WERI-Rb-1 (cell line): Measurements from ENCODE around the gene GJA10.

ENCODE experiments used
- DNase-seq: peaks from one replicate; pipeline ENCODE4 v3.0.0-alpha.2; 2020
- H3K27ac ChIP-seq: fragments of 250-450 bp; sonication (Bioruptor Pico); 2 replicates; pipeline ENCODE4 v1.5.1; 2020; ENCODE audit warnings: mild to moderate bottlenecking, moderate library complexity
- H3K27me3 ChIP-seq: fragments of 250-450 bp; sonication (Bioruptor Pico); 2 replicates; pipeline ENCODE4 v1.5.1; 2021; ENCODE audit warnings: mild to moderate bottlenecking, low read depth, moderate library complexity; ENCODE audit not compliant: insufficient read depth, severe bottlenecking
- H3K36me3 ChIP-seq: fragments of 250-450 bp; sonication (Bioruptor Pico); 2 replicates; pipeline ENCODE4 v1.5.1; 2020; ENCODE audit warnings: mild to moderate bottlenecking, moderate library complexity
- H3K4me3 ChIP-seq: 2 replicates; pipeline ENCODE4 v1.5.1; 2011; ENCODE audit warnings: low read depth, mild to moderate bottlenecking, control low read depth, low read length
- H3K9me3 ChIP-seq: fragments of 250-450 bp; sonication (Bioruptor Pico); 2 replicates; pipeline ENCODE4 v1.5.1; 2021; ENCODE audit warnings: mild to moderate bottlenecking, moderate library complexity; ENCODE audit not compliant: severe bottlenecking
- CTCF ChIP-seq: IDR thresholded peaks from 2 replicates; pipeline ENCODE4 v1.5.1; 2011; ENCODE audit warnings: low read depth, mild to moderate bottlenecking, control low read depth, inconsistent platforms, low read length

GJA10 gene

DNA sequence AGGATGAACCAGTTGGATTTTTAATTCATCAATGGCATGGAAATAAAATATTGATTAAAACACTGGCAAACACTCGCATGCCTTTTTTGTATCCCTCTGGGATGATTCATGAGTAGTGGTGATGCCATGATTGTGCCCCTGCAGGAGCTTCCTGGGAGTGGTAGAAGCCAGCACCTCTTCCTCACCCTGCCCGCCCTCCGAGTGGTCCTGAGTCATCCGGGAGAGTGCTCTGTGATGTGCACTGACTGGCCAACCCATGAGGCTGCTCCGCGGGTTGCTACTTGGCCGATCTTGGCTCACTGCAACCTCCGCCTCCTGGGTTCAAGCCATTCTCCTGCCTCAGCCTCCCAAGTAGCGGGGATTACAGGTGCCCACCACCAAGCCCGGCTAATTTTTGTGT is 27.4 kb downstream of the GJA10 start:
- DNase-seq: no peak
- Histone ChIP-seq H3K36me3 (no peaks in the 10 kb centered on the region), H3K9me3 (no peaks in the 10 kb centered on the region), H3K27me3 (no peaks in the 10 kb centered on the region), H3K4me3 (no peak overlapping the region), H3K27ac (no peak overlapping the region)
- TF ChIP-seq CTCF: no peak

- Histone ChIP-seq H3K9me3 (no peaks in the 10 kb centered on the region), H3K36me3 (no peaks in the 10 kb centered on the region), H3K27ac (no peak overlapping the region), H3K27me3 (no peaks in the 10 kb centered on the region), H3K4me3 (no peak overlapping the region)
- DNase-seq: no peak
- TF ChIP-seq CTCF: no peak
These were observed 30.0 kb downstream of the GJA10 start for GRCh38 chr6:89924231-89924630.

GRCh38 chr6:89925826-89926225 is 31.6 kb downstream of the GJA10 start:
- no peak overlapping the region for H3K27ac ChIP-seq
- DNase-seq: no peak
- TF ChIP-seq CTCF: no peak
- H3K4me3 ChIP-seq: no peak overlapping the region
- no peaks in the 10 kb centered on the region for H3K36me3 ChIP-seq
- H3K9me3 ChIP-seq: no peaks in the 10 kb centered on the region
- no peaks in the 10 kb centered on the region for H3K27me3 ChIP-seq

- Histone ChIP-seq H3K27me3 (no peaks in the 10 kb centered on the region), H3K9me3 (no peaks in the 10 kb centered on the region), H3K36me3 (no peaks in the 10 kb centered on the region; the same call in 1 of the 2 replicates), H3K27ac (no peak overlapping the region), H3K4me3 (no peak overlapping the region)
- no peak for TF ChIP-seq CTCF
- no peak for DNase-seq
These were observed 33.0 kb downstream of the GJA10 start for GRCh38 chr6:89927264-89927663.

DNA sequence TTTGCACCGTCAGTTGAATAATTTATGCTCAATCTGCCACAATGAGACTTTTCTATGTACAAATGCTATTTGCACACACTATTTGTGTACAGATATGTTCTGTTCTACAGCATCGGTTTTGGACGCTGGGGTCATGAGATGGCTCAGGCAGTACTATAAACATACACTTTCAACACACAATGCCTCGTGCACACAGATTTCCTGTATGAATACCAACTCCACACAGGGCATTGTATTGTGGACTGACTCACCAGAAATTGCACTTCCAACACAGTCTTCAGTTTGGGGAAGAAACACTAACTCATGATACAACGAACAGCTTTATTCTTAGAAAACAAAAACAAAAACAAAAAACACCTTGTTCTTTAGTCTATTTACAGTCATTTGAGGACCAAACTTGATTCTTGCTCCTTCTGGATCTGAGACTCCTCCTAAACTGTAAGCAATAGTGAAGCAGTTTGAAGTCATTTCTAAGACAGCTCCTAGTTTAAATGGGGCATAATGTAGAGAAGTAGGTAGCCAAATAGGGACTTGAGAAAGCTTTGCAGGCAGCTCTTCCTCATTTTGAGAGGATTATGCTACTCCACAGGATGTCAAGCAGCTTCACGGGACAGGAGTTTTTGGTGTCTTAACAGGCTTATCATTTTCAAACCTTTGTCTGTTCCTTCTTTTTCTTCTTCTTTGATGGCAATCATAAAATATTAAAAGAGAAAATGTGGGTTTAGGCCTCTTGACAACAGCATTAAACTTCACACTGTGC is 33.7 kb downstream of the GJA10 start:
- H3K27me3 ChIP-seq: no peaks in the 10 kb centered on the region
- DNase-seq: no peak

More for the DNA sequence above, 33.7 kb downstream of the GJA10 start:
- Histone ChIP-seq H3K4me3 (no peak overlapping the region), H3K36me3 (no peaks in the 10 kb centered on the region; the same call in 1 of the 2 replicates), H3K27ac (no peak overlapping the region), H3K9me3 (peaks cover 3% of the 10 kb centered on the region)
- no peak for TF ChIP-seq CTCF
